Subcutaneous abdominal adipose tissue (tissue), 5 donors: ENCODE results near the gene SORL1-AS1.

Experiments
- H3K27ac ChIP-seq: one replicate; pipeline ENCODE4 v1.7.0; 2013; ENCODE audit warnings: low read depth, mild to moderate bottlenecking, inconsistent platforms, low read length, moderate library complexity
- H3K27me3 ChIP-seq, 5 donors: one replicate each; pipeline ENCODE4 v1.7.0; 2013; ENCODE audit warnings: low read length in 5 of 5, inconsistent platforms in 1 of 5; ENCODE audit not compliant: control insufficient read depth in 5 of 5, insufficient read depth in 4 of 5
- H3K36me3 ChIP-seq, 5 donors: one replicate each; pipeline ENCODE4 v1.7.0; 2013; ENCODE audit warnings: low read length in 5 of 5; ENCODE audit not compliant: control insufficient read depth in 5 of 5, insufficient read depth in 5 of 5
- H3K4me1 ChIP-seq, 5 donors: one replicate each; pipeline ENCODE4 v1.7.0; 2013; ENCODE audit warnings: low read length in 5 of 5, mild to moderate bottlenecking in 3 of 5, moderate library complexity in 1 of 5; ENCODE audit not compliant: control insufficient read depth in 5 of 5, insufficient read depth in 5 of 5
- H3K4me3 ChIP-seq, 5 donors: one replicate each; pipeline ENCODE4 v1.7.0; 2013; ENCODE audit warnings: low read length in 5 of 5, low read depth in 1 of 5
- H3K9ac ChIP-seq, 5 donors: one replicate each; pipeline ENCODE4 v1.7.0; 2013; ENCODE audit warnings: low read length in 5 of 5, mild to moderate bottlenecking in 4 of 5, moderate library complexity in 3 of 5
- H3K9me3 ChIP-seq, 5 donors: one replicate each; pipeline ENCODE4 v1.7.0; 2013; ENCODE audit warnings: low read length in 5 of 5; ENCODE audit not compliant: control insufficient read depth in 5 of 5
- donor health status: healthy.
- donor health status: healthy.
- donor health status: healthy.
- donor health status: healthy.
- donor health status: healthy.

Gene SORL1-AS1

DNA sequence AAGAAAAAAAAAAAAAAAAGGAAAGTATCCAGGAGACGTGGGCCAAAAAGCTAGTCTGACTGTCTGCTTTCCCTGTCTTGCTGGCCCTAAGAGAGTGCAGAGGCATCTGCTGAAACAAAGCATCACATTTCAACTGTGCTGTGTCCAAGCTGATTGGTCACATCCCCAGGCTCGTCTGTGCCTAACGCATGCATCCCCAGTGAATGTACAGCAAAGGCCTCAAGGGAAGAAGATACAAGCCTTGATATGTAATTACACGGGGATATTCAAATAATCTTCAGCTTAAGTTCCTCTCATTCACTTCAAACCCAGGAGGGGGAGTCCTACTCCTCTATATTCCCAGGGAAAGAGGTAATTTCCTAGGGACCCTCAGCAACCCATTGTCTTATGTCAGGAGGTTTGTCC lies 6.0 kb downstream of the SORL1-AS1 start:
- H3K4me1 ChIP-seq, result peaks cover 0 to 10% (median 5%) of the 10 kb centered on the region in 5 donors
- H3K9me3 ChIP-seq, result no peaks in the 10 kb centered on the region

GRCh38 chr11:121445071-121445768 lies 7.5 kb downstream of the SORL1-AS1 start:
- Histone ChIP-seq H3K4me1 (peaks cover 0 to 4% (median 0%) of the 10 kb centered on the region in 5 donors), H3K27me3 (no peaks in the 10 kb centered on the region), H3K9me3 (no peaks in the 10 kb centered on the region), H3K4me3 (no peak overlapping the region), H3K9ac (no peak overlapping the region), H3K27ac (no peak overlapping the region), H3K36me3 (no peaks in the 10 kb centered on the region)

More for the DNA sequence above, 6.0 kb downstream of the SORL1-AS1 start:
- no peak overlapping the region for H3K9ac ChIP-seq
- no peaks in the 10 kb centered on the region for H3K36me3 ChIP-seq
- no peak overlapping the region for H3K27ac ChIP-seq
- no peak overlapping the region for H3K4me3 ChIP-seq
- peaks cover 0 to 13% (median 4%) of the 10 kb centered on the region in 5 donors for H3K27me3 ChIP-seq

DNA sequence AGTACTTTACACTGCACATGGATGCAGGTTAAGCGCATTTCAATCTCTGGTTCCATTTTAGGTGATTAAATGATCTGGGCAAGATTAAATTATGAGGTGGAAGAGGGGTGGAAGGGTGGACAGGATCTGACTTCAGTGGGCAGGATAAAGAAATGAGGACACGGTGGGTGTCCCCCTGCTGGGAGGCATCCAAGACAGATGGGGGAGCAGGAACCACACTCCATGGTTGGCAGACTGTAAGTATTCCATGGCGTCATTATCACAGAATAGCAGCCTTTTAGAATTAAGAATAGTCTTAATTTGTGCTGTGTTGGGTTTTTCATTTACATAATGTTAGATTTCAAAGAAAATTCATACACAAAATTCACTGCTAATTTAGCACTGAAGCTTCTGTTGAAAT lies 8.2 kb downstream of the SORL1-AS1 start:
- Histone ChIP-seq H3K9me3 (no peaks in the 10 kb centered on the region), H3K27me3 (no peaks in the 10 kb centered on the region), H3K4me3 (no peak overlapping the region), H3K36me3 (no peaks in the 10 kb centered on the region), H3K27ac (no peak overlapping the region), H3K4me1 (peaks cover 0 to 8% (median 0%) of the 10 kb centered on the region in 5 donors), H3K9ac (no peak overlapping the region)

- Histone ChIP-seq H3K36me3 (no peaks in the 10 kb centered on the region), H3K9ac (no peak overlapping the region), H3K4me1 (peaks cover 0 to 16% (median 4%) of the 10 kb centered on the region in 5 donors), H3K27ac (no peak overlapping the region), H3K27me3 (no peaks in the 10 kb centered on the region), H3K9me3 (no peaks in the 10 kb centered on the region), H3K4me3 (no peak overlapping the region)
These were observed 9.0 kb downstream of the SORL1-AS1 start for GRCh38 chr11:121443688-121444275.

DNA sequence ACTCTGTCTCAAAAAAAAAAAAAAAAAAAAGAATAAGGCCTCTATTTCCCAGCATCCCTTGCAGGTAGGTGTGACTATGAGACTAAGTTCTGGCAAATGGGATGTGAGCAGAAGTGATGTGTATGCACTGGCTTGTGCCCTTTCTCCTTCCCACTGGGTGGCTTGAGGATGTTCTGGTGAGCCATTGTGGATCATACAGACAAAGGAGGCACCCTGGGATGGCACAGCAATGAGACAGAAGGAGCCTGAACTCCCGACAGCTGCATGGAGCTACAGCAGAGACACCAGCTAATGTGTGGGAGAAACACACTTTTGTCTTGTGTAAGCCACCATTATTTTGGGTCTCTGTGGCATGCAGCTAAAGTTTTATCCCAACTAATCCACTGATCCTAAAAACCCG lies 11.2 kb downstream of the SORL1-AS1 start:
- Histone ChIP-seq H3K27me3 (no peaks in the 10 kb centered on the region), H3K4me3 (no peak overlapping the region), H3K9me3 (no peaks in the 10 kb centered on the region), H3K4me1 (peaks cover 0 to 28% (median 16%) of the 10 kb centered on the region in 5 donors), H3K36me3 (no peaks in the 10 kb centered on the region), H3K9ac (no peak overlapping the region), H3K27ac (no peak overlapping the region)

DNA sequence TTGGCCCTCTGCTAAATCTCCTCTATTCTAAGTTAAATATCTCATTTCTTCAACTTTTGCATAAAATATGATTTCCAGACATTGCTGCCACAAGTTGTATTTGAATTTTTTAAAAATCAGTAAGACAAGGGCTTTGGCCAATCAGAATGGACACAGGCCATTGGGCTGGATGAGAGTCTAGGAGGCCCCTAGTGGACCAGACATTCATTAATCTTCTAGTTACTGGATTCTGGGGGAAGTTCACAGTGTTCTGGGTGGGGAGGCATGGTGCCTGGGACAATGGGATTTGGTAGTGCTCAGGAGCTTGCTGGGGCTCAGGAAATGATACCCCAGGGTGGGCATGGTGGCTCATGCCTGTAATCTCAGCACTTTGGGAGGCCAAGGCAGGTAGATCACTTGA lies 13.0 kb downstream of the SORL1-AS1 start:
- Histone ChIP-seq H3K9me3 (no peaks in the 10 kb centered on the region), H3K4me3 (no peak overlapping the region), H3K36me3 (no peaks in the 10 kb centered on the region), H3K27me3 (no peaks in the 10 kb centered on the region), H3K27ac (no peak overlapping the region), H3K4me1 (peaks cover 0 to 34% (median 18%) of the 10 kb centered on the region in 5 donors), H3K9ac (no peak overlapping the region)

GRCh38 chr11:121439337-121439736 lies 13.4 kb downstream of the SORL1-AS1 start:
- Histone ChIP-seq H3K36me3 (no peaks in the 10 kb centered on the region), H3K27me3 (no peaks in the 10 kb centered on the region), H3K9ac (no peak overlapping the region), H3K4me3 (no peak overlapping the region), H3K4me1 (peaks cover 0 to 34% (median 18%) of the 10 kb centered on the region in 5 donors), H3K27ac (no peak overlapping the region), H3K9me3 (no peaks in the 10 kb centered on the region)

- Histone ChIP-seq H3K36me3 (no peaks in the 10 kb centered on the region), H3K4me1 (peaks cover 0 to 34% (median 18%) of the 10 kb centered on the region in 5 donors), H3K9me3 (no peaks in the 10 kb centered on the region), H3K9ac (no peak overlapping the region), H3K4me3 (no peak overlapping the region), H3K27ac (no peak overlapping the region), H3K27me3 (no peaks in the 10 kb centered on the region)
These were observed 15.1 kb downstream of the SORL1-AS1 start for GRCh38 chr11:121437686-121438078.

DNA sequence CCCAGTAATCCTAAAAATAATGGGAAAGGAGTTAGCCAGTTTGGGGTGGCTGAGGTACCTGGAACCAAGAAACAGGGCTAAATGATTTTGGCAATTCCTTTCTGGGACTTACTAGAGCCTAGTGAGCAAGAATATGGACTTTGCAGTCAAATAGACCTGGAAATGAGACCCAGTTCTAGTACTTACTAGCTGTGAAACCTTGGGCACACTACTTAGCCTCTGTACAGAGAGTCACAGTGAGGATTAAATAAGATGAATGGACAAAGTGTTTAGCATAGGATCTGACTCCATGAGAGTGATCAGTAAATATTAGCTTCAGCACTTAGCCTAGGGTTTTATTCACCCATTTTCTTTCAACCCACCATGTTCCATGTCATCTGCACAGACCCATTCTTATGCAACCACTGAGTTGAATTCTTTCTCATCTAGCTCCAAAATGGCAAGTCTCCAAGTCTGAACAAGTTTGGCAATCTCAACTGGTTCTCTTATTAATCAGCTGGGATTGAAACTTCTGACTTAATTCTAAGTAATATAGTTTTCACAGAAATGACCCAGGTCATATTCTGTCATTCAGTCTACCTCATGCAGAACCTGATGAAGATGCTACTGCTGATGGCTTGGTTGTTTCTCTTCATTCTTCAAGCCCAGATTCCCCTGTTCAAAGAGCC lies 15.6 kb downstream of the SORL1-AS1 start:
- H3K27me3 ChIP-seq, result no peaks in the 10 kb centered on the region
- H3K9ac ChIP-seq, result no peak overlapping the region
- H3K36me3 ChIP-seq, result no peaks in the 10 kb centered on the region
- no peak overlapping the region for H3K27ac ChIP-seq
- H3K4me1 ChIP-seq, result peaks cover 0 to 34% (median 18%) of the 10 kb centered on the region in 5 donors
- no peaks in the 10 kb centered on the region for H3K9me3 ChIP-seq
- H3K4me3 ChIP-seq, result no peak overlapping the region
